GM12864 (cell line): ENCODE results near the gene OSM.
"Not testable (repeated sequence)": the region's sequence is repeated elsewhere in the genome, so short reads cannot be mapped to it uniquely, and the experiment has no call there.

Source experiments
- DNase-seq: peaks from one replicate; pipeline ENCODE4 v3.0.0-alpha.2; 2011; ENCODE audit warnings: low read depth
- H3K4me3 ChIP-seq: 2 replicates; pipeline ENCODE4 v1.5.1; 2011; ENCODE audit warnings: mild to moderate bottlenecking, low read depth, low read length, control low read depth
- TF ChIP-seq, protein P1 (sequence below): IDR thresholded peaks from 2 replicates; pipeline ENCODE4 v1.5.1; 2011; ENCODE audit warnings: low read depth, mild to moderate bottlenecking, moderate library complexity, low read length, control low read depth, inconsistent platforms; ENCODE audit errors: missing control alignments

The OSM gene

DNA sequence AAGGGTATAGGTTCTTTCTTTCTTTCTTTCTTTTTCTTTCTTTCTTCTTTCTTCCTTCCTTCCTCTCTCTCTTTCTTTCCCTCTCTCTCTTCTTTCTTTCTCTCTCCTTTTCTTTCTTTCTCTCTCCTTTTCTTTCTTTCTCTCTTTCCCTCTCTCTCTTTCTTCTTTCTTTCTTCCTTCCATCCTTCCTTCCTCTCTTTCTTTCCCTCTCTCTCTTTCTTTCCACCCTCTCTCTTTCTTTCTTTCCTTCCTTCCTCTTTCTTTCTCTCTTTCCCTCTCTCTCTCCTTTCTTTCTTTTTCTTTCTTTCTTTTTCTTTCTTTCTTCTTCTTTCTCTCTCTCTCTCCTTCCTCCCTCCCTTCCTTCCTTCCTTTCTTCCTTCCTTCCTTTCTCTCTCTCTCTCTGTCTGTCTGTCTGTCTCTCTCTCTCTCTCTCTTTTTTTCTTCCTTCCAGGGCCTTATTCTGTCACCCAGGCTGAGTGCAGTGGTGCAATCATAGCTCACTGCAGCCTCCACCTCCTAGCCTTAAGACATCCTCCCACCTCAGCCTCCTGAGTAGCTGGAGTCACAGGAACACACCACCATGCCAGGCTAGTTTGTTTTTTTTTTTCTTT, 46.9 kb downstream of the OSM start:
- TF ChIP-seq, protein P1, sequence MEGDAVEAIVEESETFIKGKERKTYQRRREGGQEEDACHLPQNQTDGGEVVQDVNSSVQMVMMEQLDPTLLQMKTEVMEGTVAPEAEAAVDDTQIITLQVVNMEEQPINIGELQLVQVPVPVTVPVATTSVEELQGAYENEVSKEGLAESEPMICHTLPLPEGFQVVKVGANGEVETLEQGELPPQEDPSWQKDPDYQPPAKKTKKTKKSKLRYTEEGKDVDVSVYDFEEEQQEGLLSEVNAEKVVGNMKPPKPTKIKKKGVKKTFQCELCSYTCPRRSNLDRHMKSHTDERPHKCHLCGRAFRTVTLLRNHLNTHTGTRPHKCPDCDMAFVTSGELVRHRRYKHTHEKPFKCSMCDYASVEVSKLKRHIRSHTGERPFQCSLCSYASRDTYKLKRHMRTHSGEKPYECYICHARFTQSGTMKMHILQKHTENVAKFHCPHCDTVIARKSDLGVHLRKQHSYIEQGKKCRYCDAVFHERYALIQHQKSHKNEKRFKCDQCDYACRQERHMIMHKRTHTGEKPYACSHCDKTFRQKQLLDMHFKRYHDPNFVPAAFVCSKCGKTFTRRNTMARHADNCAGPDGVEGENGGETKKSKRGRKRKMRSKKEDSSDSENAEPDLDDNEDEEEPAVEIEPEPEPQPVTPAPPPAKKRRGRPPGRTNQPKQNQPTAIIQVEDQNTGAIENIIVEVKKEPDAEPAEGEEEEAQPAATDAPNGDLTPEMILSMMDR: no peak
- no peak overlapping the region for H3K4me3 ChIP-seq
- no peak for DNase-seq

DNA sequence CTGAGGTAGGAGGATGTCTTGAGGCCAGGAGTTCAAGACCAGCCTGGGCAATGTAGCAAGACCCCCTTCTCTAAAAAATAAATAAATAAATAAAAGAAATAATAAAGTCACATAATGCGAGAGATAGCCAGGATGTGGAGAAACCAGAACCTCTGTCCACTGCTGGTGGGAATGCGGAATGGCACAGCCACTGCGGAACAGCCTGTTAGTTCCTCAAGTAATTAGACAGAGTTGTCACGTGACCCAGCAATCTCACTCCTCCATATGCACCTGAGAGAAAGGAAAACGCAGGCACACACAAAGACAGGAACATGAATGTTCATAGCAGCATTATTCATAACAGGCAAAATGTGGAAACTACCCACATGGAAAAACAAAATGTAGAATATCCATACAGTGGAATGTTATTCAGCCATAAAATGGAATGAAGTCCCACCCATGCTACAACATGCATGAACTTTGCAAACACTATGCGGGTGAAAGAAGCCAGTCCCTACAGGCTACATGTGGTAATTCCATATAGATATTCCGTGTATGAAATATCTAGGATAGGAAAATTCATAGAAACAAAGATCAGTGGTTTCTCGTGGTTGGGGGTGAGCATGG, 47.5 kb downstream of the OSM start:
- no peak for DNase-seq
- H3K4me3 ChIP-seq: no peak overlapping the region
- TF ChIP-seq, protein P1: no peak

DNA sequence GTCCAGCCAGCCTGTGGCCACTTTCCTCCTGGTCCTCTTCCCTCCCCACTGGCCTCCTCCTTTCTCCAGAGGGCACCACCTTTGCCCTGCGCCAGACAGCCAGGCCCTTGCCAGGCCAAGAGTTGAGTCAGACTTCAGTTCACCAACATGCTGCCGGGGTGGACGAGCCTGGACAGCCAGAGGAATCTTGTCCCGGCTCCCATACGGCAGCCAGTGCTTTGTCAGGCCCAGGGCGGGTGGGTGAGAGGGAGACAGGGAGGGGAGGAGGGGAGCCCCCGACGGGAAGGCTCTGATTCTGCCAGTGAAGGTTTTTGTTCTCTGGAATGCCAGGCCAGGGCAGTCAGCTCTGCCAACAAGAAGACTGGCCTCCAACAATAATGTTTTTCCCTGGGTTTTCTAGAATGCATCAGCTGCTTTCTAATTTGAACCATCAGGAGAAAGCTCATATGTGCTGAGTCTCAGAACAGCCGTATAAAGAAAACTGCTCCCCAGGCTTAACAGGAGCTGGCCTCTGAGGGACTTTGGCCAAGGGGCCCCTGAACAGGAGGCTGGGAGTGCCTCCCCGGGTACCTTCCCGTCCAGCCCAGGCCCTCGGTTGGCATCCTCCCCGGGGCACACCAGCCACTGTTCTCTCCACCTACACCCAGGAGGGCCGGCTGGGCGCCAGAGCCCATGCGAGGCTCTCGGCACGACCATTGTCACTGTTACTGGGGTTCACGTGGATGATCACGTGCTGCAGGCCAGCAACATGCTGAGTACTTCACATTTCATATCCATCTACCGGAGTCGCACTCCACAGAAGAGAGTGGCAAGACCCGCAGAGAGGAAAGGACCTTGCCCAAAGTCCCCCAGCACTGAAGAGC, 48.7 kb downstream of the OSM start:
- H3K4me3 ChIP-seq: no peak overlapping the region
- TF ChIP-seq, protein P1: no peak
- no peak for DNase-seq

DNA sequence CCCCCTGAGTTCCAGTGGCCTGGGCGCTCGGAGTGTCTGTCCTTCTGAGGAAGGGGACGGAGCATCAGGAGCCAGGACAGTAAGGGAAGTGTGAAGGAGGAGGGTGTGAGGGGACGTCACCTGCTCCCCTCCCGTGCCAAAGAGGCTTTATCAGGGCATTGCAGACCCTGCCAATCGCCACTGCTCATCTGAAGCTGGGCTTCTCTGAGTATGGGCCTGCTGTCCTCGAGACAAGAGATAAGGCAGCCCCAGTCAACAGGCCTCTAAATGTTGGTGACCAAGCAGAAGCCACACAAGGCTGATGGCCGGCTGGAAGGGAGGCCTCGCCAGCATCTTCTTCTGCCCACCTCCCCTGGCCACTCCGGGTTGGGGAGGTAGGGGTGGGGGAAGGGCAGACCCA, 49.9 kb downstream of the OSM start:
- TF ChIP-seq, protein P1: no peak
- no peak for DNase-seq
- H3K4me3 ChIP-seq: no peak overlapping the region

DNA sequence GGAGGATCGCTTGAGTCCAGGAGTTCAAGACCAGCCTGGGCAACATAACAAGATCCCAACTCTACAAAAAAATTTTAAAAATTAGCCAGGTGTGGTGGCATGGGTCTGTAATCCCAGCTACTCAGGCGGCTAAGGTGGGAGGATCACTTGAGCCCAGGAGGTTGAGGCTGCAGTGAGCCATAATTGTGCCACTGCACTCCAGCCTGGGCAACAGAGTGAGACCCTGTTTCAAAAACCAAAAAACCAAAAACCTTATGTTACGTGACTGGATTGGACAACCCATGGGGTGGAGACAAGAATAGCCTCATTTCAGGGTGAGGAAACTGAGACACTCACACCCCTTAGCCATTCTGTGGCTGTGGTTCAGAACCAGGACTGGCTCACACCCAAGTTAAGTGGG, 50.4 kb downstream of the OSM start:
- DNase-seq, H3K4me3 ChIP-seq: not testable (repeated sequence)

DNA sequence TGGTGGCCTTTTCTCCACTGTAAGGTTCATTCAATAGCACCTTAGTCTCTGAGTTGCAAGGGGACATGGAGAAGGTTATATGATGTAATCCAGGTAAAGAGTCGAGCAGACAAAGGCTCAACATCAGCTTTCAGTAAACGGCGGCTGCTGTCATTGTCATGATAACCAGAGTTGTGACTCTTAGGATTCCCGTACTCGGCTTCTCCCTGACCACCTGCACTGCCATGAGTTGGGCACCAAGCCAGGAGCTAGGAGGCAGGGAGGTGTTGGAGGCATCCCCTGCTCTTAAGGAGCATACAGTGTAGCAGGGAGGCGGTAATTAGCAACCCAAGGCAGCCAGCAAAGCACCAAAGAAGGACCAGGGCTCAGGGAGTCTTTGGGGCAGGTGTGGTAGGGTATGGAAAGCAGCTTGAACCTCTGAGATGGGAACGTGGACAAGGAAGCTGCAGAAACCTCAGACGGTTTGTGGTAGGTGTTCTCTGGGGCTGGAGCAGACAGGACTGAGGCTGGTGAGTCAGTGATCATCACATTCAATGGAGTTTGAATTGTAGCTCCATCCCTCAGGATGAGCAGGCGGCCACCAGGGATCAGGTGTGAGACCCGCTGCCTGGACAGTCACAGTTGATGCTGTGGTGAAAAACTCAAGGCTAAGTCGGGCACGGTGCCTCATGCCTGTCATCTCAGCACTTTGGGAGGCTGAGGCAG, 51.8 kb downstream of the OSM start:
- H3K4me3 ChIP-seq: no peak overlapping the region
- TF ChIP-seq, protein P1: no peak
- DNase-seq: no peak

DNA sequence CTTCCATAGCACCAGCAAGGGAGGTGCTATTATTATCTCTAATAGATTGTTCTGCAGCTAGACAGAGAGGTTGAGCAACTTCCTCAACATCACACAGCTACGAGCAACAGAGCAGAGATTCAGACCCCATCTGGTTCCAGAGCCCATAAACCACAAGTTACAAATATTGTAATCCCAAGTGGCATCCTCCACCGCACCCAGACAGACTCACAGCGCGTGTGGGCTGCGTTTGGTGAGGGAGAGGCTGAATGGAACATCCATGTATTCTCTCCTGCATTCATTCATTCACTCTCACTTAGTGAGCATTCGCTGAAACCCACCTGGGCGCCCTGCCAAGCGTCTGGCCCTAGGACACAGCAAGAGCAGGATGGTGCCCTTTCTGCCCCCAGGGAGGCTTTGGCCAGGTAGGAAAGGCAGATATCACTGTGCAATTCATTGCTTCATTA, 53.6 kb downstream of the OSM start:
- no peak overlapping the region for H3K4me3 ChIP-seq
- no peak for DNase-seq
- TF ChIP-seq, protein P1: no peak
